Karpas-422 (cell line): ENCODE measurements around the gene ADCYAP1R1. TPM values are rescaled to one million over a fixed set of nuclear protein-coding genes. Genes with fewer than 3 reads are reported as not detected.

ENCODE experiments used
- DNase-seq: peaks from one replicate; pipeline ENCODE4 v3.0.0-alpha.2; 2015
- H2AFZ ChIP-seq: fragments of 200-600 bp; sonication (generic); 2 replicates; pipeline ENCODE4 v1.6.1; 2014; ENCODE audit warnings: antibody characterized with exemption, low read length, mixed read lengths
- H3K27ac ChIP-seq: fragments of 200-600 bp; sonication (generic); 2 replicates; pipeline ENCODE4 v1.5.1; 2014; ENCODE audit warnings: mild to moderate bottlenecking, low read length, moderate library complexity
- H3K27me3 ChIP-seq: fragments of 200-600 bp; sonication (generic); 2 replicates; pipeline ENCODE4 v1.6.1; 2014; ENCODE audit warnings: low read length, mixed read lengths
- H3K36me3 ChIP-seq: fragments of 200-600 bp; sonication (generic); 2 replicates; pipeline ENCODE4 v1.6.1; 2014; ENCODE audit warnings: low read length, mixed read lengths; ENCODE audit not compliant: insufficient read depth
- H3K4me1 ChIP-seq: fragments of 200-600 bp; sonication (generic); 2 replicates; pipeline ENCODE4 v1.6.1; 2014; ENCODE audit warnings: mild to moderate bottlenecking, low read length, mixed read lengths
- H3K4me2 ChIP-seq: fragments of 200-600 bp; sonication (generic); 2 replicates; pipeline ENCODE4 v1.6.1; 2014; ENCODE audit warnings: low read length, low read depth, mild to moderate bottlenecking; ENCODE audit not compliant: poor library complexity, severe bottlenecking
- H3K4me3 ChIP-seq: fragments of 200-600 bp; sonication (generic); 2 replicates; pipeline ENCODE4 v1.5.1; 2014; ENCODE audit warnings: mild to moderate bottlenecking, antibody characterized with exemption, low read length, mixed read lengths
- H3K79me2 ChIP-seq: fragments of 200-600 bp; sonication (generic); 2 replicates; pipeline ENCODE4 v1.6.1; 2014; ENCODE audit warnings: mild to moderate bottlenecking, low read length, mixed read lengths
- H3K9ac ChIP-seq: fragments of 200-600 bp; sonication (generic); 2 replicates; pipeline ENCODE4 v1.6.0; 2014; ENCODE audit warnings: low read length
- H3K9me2 ChIP-seq: fragments of 200-600 bp; sonication (generic), shearing (Covaris generic); replicated peaks from 2 replicates; pipeline ENCODE4 v1.6.0; 2014; ENCODE audit warnings: mild to moderate bottlenecking, low read length, moderate library complexity; ENCODE audit not compliant: insufficient read depth
- H3K9me3 ChIP-seq: fragments of 300-700, 200-600 bp; sonication (generic); 2 replicates; pipeline ENCODE4 v1.6.1; 2014; ENCODE audit warnings: low read length, mixed read lengths
- H4K20me1 ChIP-seq: fragments of 200-600 bp; sonication (generic); 2 replicates; pipeline ENCODE4 v1.6.1; 2014; ENCODE audit warnings: mild to moderate bottlenecking, antibody characterized with exemption, low read length, low read depth; ENCODE audit not compliant: insufficient read depth
- total RNA-seq: library from RNA; depleted of rRNA; stranded (reverse); fragments of >200 nt; shearing (Covaris generic); gene quantifications from 2 replicates; pipeline ENCODE4 v1.2.3, GENCODE V29; 2014; ENCODE audit warnings: low replicate concordance

ADCYAP1R1 gene
- total RNA-seq, 1 experiment from 2014 or later = 0.52 TPM

DNA sequence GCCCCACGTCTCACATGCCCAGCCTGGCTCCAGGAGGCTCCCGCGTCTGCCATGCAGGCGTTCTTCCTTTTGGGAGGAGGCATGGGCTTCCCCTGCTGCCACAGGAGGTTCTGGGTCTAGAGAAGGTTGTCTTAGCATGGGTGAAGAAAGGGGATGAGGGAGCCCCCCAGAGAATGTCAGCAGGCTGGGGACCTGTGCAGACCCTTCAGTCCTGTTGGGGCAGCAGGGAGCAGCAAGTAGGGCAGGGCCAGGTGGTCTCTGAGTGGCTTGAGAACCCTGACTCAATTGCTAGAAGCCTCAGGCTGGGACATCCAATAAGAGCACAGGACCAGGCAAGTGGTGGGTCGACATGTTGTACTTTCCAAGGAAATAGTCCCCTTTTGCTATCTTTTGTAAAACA is 34.4 kb upstream of the ADCYAP1R1 start:
- Histone ChIP-seq H4K20me1 (no peaks in the 10 kb centered on the region), H3K4me1 (peaks cover 3% of the 10 kb centered on the region; the same call in 1 of the 2 replicates), H3K9me3 (no peaks in the 10 kb centered on the region), H3K79me2 (no peaks in the 10 kb centered on the region), H3K9ac (no peak overlapping the region), H3K27me3 (no peaks in the 10 kb centered on the region), H3K9me2 (no peaks in the 10 kb centered on the region), H3K4me3 (no peak overlapping the region), H3K27ac (no peak overlapping the region), H2AFZ (no peak overlapping the region), H3K4me2 (no peak overlapping the region), H3K36me3 (no peaks in the 10 kb centered on the region)
- DNase-seq = no peak

DNA sequence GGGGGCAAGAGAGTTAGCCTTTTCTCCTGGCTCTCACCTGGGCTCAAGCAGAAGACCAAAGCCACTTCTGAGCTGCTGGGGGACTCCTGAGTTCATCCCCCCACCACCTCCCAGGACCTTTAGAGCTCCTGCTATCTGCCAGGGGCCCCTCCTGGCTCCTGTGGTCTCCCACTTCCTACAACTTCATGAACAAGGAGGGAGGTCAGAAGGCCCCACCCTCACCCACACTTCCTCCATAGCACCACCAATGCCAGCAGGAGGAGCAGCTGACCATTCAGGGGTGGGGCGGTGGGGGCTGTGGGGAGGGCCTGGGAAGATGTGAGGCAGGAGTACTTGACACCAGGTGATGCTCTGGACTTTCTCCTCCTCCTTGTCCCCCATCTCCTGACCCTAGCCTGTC is 32.6 kb upstream of the ADCYAP1R1 start:
- no peaks in the 10 kb centered on the region for H4K20me1 ChIP-seq
- no peaks in the 10 kb centered on the region for H3K9me3 ChIP-seq
- no peaks in the 10 kb centered on the region for H3K36me3 ChIP-seq
- no peak for DNase-seq
- H3K79me2 ChIP-seq = no peaks in the 10 kb centered on the region
- H2AFZ ChIP-seq = no peak overlapping the region
- H3K4me2 ChIP-seq = no peak overlapping the region
- H3K4me1 ChIP-seq = peaks cover 5% of the 10 kb centered on the region; the same call in 1 of the 2 replicates
- H3K9me2 ChIP-seq = no peaks in the 10 kb centered on the region
- H3K27me3 ChIP-seq = no peaks in the 10 kb centered on the region
- H3K9ac ChIP-seq = no peak overlapping the region
- no peak overlapping the region for H3K4me3 ChIP-seq
- no peak overlapping the region for H3K27ac ChIP-seq

DNA sequence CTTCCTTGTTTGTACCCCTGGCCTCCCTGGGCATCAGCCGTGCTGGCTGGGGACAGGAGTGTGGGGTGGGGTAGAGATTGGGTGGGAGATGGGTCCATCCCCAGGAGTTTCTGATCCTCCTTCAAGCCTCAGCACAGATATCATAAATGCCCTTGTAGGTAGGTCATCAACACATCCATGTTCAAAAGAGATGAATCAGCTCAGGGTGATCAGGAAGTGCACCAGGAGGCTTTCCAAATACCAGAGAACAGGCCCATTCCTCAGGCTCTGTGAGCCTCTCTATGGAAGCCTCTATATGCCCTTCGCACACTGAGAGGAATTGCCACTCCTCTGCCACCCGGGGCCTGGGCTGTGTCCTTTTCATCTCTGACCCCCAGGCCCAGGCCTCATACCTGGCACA is 31.9 kb upstream of the ADCYAP1R1 start:
- H3K9me3 ChIP-seq = no peaks in the 10 kb centered on the region
- H3K27me3 ChIP-seq = no peaks in the 10 kb centered on the region
- no peaks in the 10 kb centered on the region for H3K36me3 ChIP-seq
- peaks cover 5% of the 10 kb centered on the region; the same call in 1 of the 2 replicates for H3K4me1 ChIP-seq
- H2AFZ ChIP-seq = no peak overlapping the region
- no peaks in the 10 kb centered on the region for H3K9me2 ChIP-seq
- H3K79me2 ChIP-seq = no peaks in the 10 kb centered on the region
- H3K27ac ChIP-seq = no peak overlapping the region
- no peak for DNase-seq
- H4K20me1 ChIP-seq = no peaks in the 10 kb centered on the region
- no peak overlapping the region for H3K4me3 ChIP-seq
- H3K9ac ChIP-seq = no peak overlapping the region
- H3K4me2 ChIP-seq = no peak overlapping the region

DNA sequence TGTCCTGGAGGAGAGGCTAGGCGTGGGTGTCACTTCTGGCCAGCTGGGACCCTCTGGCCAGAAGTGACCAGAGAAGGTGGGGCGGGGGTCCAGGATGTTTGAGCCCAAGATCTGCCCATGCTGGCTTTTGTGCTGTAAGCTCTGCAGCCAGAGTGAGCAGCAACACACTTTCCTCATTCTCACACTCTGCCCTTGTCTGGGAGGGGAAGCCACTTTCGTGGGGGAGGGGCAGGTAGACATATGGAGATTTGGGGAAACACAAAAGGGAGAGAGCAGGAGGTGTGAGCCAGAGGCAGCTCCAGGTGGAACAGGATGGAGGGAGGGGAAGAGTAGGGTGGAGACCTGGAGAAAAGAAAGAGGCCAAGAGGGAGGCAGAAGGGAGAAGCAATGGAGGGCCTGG is 31.5 kb upstream of the ADCYAP1R1 start:
- H3K27me3 ChIP-seq = no peaks in the 10 kb centered on the region
- H3K9me3 ChIP-seq = no peaks in the 10 kb centered on the region
- no peak overlapping the region for H3K9ac ChIP-seq
- H3K4me2 ChIP-seq = no peak overlapping the region
- H3K4me3 ChIP-seq = no peak overlapping the region
- no peak for DNase-seq
- no peak overlapping the region for H3K27ac ChIP-seq
- H4K20me1 ChIP-seq = no peaks in the 10 kb centered on the region
- H2AFZ ChIP-seq = no peak overlapping the region
- no peaks in the 10 kb centered on the region for H3K9me2 ChIP-seq
- no peaks in the 10 kb centered on the region for H3K36me3 ChIP-seq
- H3K79me2 ChIP-seq = no peaks in the 10 kb centered on the region
- H3K4me1 ChIP-seq = peaks cover 5% of the 10 kb centered on the region; the same call in 1 of the 2 replicates

DNA sequence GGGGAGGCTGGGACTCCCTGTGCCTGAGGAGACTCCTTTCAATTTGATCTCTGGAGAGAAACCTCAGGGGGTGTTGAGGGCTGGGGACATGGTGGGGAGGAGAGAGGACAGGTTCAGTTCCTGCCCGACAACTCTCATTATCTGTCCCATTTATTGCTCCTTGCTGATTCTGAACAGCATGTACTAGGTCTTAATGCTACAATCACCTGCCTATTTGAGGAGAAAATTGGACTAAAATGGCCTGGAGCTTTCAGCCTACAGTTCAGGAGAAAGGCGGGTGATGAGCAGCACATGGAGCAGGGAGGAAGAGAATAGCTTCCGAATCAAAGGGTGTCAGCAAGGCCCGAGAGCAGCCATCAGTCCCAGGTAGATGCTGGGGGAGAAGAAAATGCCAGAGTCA is 30.0 kb upstream of the ADCYAP1R1 start:
- no peak overlapping the region for H2AFZ ChIP-seq
- H3K36me3 ChIP-seq = no peaks in the 10 kb centered on the region
- H3K9ac ChIP-seq = no peak overlapping the region
- no peak overlapping the region for H3K4me2 ChIP-seq
- H3K9me3 ChIP-seq = no peaks in the 10 kb centered on the region
- H3K27me3 ChIP-seq = no peaks in the 10 kb centered on the region
- no peak overlapping the region for H3K27ac ChIP-seq
- H3K9me2 ChIP-seq = no peaks in the 10 kb centered on the region
- peaks cover 14% of the 10 kb centered on the region for H3K4me1 ChIP-seq
- H3K79me2 ChIP-seq = no peaks in the 10 kb centered on the region
- DNase-seq = no peak
- no peaks in the 10 kb centered on the region for H4K20me1 ChIP-seq
- no peak overlapping the region for H3K4me3 ChIP-seq

DNA sequence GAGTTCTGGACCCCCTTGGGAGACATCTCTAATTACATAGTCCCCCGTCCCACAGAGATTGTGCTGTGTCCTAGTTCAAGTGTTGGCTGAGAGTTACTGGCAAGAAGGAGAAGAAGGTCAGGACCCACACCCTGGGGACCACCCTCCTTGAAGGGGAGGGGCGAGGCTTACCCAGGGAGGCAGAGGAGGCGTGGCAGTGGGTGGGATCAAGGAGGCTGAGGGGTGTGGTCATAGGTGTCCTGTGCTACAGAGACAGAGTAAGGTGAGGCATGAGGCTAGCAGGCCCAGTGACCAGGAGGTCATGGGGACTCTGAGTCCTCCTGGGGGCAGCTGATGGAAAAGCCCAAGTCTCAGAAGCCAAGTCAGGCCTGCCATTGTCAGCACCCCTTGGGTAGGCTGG is 29.4 kb upstream of the ADCYAP1R1 start:
- no peaks in the 10 kb centered on the region for H3K9me3 ChIP-seq
- H3K79me2 ChIP-seq = no peaks in the 10 kb centered on the region
- no peak overlapping the region for H3K9ac ChIP-seq
- no peaks in the 10 kb centered on the region for H3K9me2 ChIP-seq
- H3K4me3 ChIP-seq = no peak overlapping the region
- H3K27me3 ChIP-seq = no peaks in the 10 kb centered on the region
- no peaks in the 10 kb centered on the region for H4K20me1 ChIP-seq
- no peak overlapping the region for H2AFZ ChIP-seq
- DNase-seq = peak; percentile 51
- H3K27ac ChIP-seq = no peak overlapping the region
- H3K4me1 ChIP-seq = peaks cover 20% of the 10 kb centered on the region
- no peaks in the 10 kb centered on the region for H3K36me3 ChIP-seq
- no peak overlapping the region for H3K4me2 ChIP-seq

DNA sequence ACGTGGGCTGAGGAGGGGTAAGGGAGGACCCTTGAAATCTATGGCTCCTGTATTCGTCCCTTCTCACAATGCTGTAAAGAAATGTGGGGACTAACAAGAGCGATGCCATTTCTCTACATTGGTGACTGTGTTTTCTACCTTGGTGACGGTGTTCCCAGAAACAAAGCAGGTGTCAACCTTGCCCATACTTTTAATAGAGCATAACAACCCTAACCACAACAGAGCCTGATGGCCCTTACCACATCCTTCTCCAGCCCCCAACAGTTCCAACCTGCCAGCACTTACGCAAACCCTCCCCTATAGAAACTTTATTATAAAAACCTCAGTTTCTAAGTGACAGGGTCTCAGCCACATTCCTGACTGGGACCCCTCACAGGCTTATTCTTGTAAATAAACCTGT is 28.2 kb upstream of the ADCYAP1R1 start:
- H3K4me1 ChIP-seq = peaks cover 21% of the 10 kb centered on the region
- no peak for DNase-seq
- H2AFZ ChIP-seq = no peak overlapping the region
- no peak overlapping the region for H3K27ac ChIP-seq
- no peak overlapping the region for H3K9ac ChIP-seq
- no peaks in the 10 kb centered on the region for H4K20me1 ChIP-seq
- H3K79me2 ChIP-seq = no peaks in the 10 kb centered on the region
- H3K9me2 ChIP-seq = no peaks in the 10 kb centered on the region
- no peak overlapping the region for H3K4me2 ChIP-seq
- H3K4me3 ChIP-seq = no peak overlapping the region
- H3K36me3 ChIP-seq = no peaks in the 10 kb centered on the region
- H3K27me3 ChIP-seq = no peaks in the 10 kb centered on the region
- no peaks in the 10 kb centered on the region for H3K9me3 ChIP-seq

DNA sequence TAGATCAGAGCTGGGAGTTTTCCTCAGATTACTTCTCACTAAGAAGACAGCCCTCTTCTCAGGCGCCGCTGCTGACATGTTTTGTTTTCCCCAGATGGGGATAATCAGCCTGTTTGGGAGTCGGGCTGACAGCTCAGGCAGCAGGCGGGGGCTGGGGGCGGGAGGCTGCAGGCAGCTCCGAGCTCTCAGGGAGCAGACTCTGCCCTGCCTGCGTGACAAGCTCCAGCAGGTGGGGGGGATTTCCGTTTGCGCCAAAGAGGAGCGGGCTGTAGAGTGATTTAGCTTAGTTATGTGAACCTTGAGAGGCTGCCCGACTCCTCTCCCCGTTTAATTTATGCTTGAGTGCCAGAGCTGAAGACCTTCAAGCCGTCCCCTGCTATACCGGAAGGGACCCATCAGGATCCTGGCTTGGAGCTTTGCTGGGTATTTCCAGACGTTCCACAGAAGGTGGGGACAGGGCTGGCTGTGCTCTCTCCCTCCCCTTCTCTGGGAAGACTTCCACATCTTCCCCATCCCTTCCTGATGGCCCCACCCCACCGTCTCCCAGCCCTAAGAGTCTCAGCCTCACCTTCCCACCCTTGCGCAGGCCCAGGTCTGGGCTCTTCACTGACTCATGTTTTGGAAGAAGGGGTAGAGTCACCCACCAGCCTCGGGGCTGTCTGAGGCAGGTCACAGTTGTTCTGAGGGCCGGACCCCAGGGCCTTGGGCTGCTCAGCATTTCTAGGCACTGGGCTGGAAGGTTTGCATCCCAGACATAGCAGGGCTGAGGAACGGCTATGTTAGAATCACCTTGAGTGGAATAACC is 24.7 kb upstream of the ADCYAP1R1 start:
- no peak overlapping the region for H3K27ac ChIP-seq
- H3K36me3 ChIP-seq = no peaks in the 10 kb centered on the region
- H3K9me3 ChIP-seq = no peaks in the 10 kb centered on the region
- H3K4me1 ChIP-seq = peaks cover 30% of the 10 kb centered on the region
- H3K9me2 ChIP-seq = no peaks in the 10 kb centered on the region
- H3K4me3 ChIP-seq = no peak overlapping the region
- no peak overlapping the region for H3K9ac ChIP-seq
- DNase-seq = no peak
- H3K4me2 ChIP-seq = no peak overlapping the region
- no peak overlapping the region for H2AFZ ChIP-seq
- H3K27me3 ChIP-seq = no peaks in the 10 kb centered on the region
- no peaks in the 10 kb centered on the region for H4K20me1 ChIP-seq
- no peaks in the 10 kb centered on the region for H3K79me2 ChIP-seq
